ENCODE data around the gene PPP6R2.
"Not testable (repeated sequence)": the region's sequence is repeated elsewhere in the genome, so short reads cannot be mapped to it uniquely, and the experiment has no call there.

PPP6R2 gene

DNA sequence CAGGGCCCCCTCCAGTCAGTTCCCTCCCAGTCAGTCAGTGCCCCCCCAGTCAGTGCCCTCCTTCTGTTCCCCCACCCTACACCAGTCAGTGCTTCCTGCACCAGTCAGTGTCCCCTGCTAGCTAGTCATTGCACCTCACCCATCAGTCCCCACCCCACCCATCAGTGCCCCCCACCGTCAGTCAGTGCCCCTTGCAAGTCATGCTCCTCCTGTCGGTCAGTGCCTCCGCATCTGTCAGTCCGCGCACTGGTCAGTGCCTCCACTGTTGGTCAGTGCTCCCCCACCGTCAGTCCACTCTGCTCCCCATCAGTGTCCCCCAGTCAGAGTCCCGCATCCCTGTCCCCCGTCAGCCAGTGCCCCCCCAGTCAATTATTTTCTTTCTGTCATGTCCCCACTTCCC lies 3.3 kb downstream of the PPP6R2 start:
- no peak for DNase-seq

DNA sequence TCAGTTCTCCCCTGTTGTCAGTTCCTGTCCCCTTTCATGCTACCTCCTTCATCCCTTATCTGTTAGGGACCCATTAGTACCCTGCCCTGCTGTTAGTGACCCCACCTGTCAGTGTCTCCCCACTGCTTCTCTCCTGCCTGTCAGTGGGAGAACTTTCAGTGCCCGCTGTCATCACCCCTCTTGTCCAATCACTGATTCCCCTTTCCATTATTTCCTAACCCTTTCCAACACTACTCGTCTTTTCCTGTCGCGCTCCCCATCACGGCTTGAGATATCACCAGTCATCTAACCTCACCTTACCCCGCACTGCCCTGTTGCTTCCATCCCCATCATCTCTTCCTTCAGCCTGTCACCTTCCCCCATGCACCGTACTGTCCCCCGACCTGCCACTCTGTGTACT lies 4.0 kb downstream of the PPP6R2 start:
- DNase-seq, result no peak

DNA sequence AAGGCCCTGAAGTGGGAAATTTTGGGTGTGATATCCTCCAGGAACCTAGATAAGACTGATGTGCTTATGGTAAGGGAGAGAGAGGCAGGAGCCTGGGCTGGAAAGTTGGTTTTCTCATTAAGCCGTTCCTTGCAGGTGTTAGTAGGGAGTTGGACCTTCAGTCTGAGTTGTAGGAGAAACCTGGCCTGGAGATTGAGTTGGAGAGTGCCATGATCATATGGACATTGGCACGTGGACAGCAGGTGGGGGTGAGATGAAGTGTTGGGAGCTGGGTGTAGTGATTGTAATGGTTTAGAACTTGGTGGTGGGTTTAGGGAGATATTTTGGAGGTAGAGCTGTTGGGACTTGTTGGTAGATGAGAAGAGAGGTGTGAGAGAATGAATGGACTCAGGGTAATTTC lies 4.9 kb downstream of the PPP6R2 start:
- no peak for DNase-seq

DNA sequence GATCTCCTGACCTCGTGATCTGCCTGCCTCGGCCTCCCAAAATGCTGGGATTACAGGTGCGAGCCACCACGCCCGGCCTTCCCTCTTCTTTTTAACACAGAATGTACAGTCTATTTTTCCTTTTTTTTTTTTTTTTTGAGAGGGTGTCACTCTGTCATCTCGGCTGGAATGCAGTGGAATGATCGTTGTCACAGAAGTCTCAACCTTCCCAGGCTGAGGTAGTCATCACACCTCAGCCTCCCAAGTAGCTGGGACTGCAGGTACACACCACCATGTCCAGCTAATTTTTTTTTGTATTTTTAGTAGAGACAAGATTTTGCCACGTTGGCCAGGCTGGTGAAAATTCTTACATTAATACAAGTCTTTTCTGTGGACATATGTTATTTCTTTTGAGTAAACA lies 13.1 kb downstream of the PPP6R2 start:
- DNase-seq, result no peak

DNA sequence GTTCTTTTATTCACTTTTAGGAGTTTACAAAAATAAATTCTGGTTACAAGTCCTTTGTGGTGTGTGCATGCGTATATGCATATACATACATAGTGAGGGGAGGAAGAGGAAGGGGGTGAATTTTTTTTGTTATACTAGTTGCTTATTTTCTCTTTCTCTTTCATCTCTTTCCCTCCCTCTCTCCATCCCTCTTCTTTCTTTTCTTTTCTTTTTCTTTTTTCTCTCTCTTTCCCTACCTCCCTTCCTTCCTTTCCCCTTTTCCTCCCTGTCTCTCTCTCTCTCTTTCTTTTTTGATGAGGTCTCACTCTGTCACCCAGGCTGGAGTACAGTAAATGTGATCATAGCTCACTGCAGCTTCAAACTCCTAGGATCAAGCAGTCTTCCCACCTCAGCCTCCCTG lies 14.1 kb downstream of the PPP6R2 start:
- no peak for DNase-seq

DNA sequence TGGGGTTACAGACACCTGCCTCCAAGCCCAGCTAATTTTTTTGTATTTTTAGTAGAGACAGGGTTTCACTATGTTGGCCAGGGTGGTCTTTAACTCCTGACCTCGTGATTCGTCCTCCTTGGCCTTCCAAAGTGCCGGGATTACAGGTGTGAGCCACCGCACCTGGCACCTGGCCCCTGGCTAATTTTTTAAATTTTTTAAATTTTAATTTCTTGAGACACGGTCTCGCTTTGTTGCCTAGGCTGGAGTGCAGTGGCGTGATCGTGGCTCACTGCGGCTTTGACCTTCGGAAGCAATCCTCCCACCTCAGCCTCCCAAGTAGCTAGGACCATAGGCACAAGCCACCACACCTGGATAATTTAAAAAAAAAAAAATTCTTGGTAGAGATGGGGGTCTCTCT lies 14.6 kb downstream of the PPP6R2 start:
- DNase-seq, result no peak

DNA sequence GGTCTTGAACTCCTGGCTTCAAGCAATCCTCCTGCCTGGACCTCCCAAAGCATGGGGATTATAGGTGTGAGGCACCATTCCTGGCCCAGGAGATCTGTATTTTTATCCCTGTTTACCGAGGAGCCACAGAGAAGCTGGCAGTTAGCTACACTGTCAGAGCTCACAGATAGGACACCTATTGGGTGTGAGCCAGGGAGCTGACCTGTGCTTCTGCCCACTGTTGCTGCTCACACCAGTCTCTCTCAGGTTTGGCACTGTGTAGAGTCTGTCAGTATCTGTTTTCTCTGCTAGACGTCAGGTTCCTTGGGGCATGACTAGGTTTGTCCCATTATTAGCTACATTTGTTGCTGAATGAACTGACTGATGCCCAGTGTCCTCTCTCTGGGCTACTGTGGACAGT lies 17.5 kb downstream of the PPP6R2 start:
- no peak for DNase-seq

DNA sequence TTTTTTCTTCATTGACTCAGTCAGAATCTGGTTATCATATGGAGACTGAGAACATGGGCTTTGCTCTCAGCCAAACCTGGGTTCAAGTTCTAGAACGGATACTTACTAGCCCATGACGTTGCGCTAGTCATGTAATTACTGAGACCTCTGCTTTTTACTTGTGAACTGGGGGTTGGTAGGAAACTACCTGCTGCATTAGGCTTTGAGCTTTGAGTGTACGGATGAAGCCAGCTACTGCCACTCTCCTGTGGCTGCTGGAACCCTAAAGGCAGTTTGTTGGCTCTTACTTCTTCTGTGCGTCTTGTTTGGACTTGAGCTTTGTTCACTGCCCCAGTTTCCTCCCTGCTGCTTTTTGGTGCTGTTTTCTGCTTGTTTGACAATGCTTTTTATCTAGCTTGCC lies 18.1 kb downstream of the PPP6R2 start:
- no peak for DNase-seq

DNA sequence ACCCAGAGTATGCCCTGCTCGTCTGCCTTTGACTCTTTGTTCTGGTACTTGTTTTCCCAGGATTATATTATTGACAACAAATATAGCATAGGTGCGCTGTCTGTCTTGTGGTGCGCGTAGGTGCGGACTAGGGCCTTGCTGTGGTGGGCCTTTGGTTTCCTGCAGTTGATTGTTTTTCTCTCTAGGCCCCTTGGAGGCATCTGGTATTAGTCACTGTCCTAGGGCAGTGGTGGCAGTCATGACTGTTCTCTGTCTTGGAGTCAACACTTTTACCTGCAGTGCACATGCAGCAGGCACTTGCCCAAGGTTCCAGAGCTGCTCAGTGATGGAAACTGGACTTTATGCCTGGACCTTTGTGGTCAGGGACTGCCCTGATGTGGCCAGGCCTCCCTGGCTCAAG lies 18.6 kb downstream of the PPP6R2 start:
- DNase-seq, result no peak

DNA sequence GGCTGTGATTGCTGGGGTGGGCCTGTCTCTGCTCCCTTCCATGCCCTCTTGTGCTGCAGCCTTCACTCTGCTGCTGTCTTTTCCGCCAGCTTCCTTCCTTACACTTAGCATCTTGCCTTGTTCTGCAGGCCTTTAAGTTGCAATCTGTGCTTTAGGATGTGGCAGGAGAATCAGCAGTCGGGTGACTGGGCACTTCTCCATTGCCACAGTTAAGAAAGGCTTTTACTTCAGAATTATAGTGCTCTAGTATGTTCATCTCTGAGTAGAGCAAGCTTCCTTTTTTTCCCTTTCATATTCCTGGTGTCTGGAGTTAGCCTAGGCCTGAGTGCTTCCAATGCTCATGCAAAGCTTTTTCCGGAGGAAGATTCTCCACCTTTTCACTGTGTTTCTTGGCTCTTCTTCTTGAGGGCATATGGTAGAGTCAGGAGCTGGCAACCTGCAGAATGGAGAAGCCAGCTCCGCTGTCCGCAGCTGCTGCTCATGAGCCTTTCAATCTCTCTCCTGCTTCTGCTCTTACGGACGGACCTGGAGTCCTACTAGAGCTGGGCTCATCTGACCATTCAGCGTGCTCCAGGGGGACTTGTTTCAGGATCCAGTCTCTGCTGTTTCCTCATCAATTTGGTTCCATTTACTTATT lies 20.2 kb downstream of the PPP6R2 start:
- DNase-seq, result no peak

DNA sequence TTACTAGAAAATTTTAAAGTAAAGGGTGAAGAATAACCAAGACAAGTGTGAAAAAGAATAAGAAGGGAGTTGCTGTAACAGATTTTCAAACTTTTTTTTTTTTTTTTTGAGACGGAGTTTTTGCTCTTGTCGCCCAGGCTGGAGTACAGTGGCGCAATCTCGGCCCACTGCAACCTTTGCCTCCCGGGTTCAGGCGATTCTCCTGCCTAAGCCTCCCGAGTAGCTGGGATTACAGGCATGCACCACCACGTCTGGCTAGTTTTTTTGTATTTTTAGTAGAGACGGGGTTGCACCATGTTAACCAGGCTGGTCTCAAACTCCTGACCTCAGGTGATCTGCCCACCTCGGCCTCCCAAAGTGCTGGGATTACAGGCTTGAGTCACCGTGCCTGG lies 20.7 kb downstream of the PPP6R2 start:
- not testable (repeated sequence) for DNase-seq

DNA sequence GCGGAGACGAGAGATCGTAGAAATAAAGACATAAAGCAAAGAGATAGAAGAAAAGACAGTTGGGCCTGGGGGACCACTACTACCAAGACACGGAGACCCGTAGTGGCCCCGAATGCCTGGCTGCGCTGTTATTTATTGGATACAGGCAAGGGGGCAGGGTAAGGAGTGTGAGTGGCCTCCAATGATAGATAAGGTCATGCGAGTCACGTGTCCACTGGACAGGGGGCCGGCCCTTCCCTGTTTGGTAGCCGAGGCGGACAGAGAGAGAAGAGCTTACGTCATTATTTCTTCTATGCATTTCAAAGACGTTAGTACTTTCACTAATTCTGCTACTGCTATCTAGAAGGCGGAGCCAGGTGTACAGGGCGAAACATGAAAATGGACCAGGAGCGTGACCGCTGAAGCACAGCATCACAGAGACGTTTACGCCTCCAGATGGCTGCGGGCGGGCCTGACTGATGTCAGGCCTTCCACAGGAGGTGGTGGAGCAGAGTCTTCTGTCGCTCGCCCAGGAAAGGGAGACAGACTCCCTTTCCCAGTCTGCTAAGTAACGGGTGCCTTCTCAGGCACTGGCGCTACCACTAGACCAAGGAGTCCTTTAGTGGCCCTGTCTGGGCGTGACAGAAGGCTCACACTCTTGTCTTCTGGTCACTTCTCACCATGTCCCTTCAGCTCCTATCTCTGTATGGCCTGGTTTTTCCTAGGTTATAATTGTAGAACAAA lies 24.8 kb downstream of the PPP6R2 start:
- DNase-seq, result no peak

DNA sequence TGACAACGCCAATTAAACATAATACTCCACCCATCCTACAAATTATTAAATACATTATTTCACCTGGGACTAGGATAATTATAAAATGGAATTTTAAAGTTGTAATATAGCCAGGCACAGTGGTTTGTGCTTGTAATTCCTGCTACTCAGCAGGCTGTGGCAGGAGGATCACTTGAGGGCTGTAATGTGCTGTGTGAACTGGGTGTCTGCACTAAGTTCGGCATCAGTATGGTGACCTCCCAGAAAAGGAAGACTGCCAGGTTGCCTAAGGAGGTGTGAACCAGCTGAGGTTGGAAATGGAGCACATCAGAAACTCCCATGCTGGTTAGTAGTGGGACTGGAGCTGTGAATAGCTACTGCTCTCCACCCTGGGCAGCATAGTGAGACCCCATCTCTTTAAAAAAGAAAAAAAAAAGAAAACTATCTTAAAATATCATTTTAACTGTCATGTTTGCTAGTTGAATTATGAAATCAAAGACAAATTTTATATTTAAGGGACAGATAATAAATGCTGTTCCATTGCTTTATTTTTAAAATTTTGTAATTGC lies 28.0 kb downstream of the PPP6R2 start:
- no peak for DNase-seq

DNA sequence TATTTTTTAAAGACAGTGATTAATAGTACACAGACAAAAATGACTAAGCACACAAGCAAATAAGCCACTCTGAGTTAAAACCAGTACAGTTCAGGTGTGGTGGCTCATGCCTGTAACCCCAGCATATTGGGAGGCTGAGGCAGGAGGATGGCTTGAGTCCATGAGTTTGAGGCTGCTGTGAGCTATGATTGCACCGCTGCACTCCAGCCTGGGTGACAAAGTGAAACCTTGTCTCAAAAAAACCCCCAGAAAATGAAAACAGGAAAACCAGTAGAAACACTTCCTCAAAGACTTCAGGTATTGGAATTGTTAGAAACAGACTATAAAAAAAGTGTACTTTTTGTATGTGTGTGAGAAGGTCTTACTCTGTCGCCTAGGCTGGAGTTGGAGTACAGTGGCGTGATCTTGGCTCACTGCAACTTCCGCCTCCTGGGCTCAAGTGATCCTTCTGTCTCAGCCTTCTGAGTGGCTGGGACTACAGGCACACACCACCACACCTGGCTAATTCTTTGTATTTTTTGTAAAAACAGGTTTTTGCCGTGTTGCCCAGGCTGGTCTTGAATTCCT lies 33.0 kb downstream of the PPP6R2 start:
- no peak for DNase-seq

DNA sequence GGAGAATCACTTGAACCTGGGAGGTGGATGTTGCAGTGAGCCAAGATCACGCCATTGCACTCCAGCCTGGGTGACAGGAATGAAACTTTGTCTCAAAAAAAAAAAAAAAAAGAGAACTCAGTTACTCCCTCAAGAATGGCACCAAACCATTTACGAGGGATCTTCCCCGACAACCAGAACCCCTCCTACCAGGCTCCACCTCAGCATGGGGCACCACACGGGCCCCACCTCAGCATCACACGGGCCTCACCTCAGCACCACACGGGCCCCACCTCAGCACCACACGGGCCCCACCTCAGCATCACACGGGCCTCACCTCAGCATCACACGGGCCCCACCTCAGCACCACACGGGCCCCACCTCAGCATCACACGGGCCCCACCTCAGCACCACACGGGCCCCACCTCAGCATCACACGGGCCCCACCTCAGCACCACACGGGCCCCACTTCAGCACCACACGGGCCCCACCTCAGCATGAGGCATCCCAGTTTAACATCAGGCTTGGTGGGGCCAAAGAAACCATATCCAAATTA lies 38.0 kb downstream of the PPP6R2 start:
- not testable (repeated sequence) for DNase-seq

DNA sequence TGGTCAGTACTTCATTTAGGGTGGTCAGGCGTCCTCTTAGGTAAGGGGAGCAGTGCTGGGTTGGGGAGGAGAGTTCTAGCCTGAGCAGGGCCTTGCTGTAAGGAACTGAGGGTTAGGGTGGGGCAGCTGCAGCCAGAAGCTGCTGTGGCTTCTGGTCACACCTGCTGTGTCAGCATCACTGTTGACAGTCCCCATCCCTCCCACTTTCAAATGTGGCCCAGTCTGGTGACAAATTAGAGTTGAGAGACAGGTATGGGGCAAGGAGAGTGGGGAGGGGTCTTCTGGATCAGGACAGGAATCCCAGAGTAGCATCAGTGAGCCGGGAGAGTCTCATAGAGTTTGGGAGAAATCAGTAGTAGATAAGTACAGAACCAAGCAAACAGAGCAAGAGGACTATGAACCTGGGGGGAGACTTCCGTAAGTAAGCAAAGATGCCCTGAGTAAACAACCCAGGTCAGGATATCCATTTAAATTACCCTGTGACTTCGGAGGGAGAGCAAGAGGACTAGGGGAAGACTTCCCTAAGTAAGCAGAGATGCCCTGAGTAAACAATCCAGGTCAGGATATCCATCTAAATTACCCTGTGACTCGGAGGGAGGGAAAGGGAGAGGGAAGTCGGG lies 53.7 kb downstream of the PPP6R2 start:
- no peak for DNase-seq

DNA sequence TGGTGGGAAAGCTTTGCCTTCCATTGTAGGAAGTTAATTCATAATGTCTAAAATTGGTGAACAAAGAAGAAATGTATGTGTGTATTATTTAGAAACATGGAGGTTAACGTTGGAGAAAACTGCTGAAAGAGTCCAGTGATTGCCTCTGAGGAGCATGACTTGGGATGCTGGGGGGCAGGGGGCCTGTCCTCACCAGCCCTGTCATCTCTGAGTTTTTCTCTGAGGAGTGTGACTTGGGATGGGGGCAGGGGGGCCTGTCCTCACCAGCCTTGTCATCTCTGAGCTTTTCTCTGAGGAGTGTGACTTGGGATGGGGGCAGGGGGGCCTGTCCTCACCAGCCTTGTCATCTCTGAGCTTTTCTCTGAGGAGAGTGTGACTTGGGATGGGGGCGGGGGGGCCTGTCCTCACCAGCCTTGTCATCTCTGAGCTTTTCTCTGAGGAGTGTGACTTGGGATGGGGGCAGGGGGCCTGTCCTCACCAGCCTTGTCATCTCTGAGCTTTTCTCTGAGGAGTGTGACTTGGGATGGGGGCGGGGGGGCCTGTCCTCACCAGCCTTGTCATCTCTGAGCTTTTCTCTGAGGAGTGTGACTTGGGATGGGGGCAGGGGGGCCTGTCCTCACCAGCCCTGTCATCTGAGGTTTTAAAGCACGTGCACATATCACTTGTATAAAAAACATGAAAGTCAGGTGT lies 54.4 kb downstream of the PPP6R2 start:
- DNase-seq, result not testable (repeated sequence)

DNA sequence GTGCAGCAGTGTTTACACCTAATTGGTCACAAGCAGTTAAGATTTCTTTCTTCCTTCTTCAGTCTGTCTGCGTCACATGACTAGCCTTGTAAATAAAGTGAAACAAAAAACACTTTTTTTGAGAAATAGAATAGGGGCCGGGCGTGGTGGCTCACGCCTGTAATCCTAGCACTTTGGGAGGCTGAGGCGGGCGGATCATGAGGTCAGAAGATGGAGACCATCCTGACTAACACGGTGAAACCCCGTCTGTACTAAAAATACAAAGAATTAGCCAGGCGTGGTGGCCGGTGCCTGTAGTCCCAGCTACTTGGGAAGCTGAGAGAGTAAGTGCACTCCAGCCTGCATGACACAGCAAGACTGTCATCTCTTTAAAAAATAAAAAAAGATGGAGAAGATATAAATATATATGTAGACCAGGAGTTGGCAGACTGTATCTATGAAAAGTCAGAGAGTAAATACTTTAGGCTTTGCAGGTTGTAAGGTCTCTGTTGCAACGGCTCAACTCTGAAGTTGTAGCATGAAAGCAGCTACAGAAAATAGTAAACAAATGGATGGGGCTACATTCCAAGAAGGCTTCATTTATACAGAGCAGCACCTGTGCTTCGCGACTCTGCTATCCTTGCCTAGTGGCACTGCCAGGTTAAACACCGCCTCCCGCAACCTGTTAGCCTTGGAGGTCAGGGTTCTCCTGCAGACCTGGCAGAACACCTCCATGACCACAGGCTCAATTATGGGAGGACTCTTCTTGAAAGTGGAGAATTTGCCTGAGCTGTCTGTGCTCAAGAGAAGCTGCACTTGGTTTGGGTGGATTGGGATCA lies 55.9 kb downstream of the PPP6R2 start:
- no peak for DNase-seq

DNA sequence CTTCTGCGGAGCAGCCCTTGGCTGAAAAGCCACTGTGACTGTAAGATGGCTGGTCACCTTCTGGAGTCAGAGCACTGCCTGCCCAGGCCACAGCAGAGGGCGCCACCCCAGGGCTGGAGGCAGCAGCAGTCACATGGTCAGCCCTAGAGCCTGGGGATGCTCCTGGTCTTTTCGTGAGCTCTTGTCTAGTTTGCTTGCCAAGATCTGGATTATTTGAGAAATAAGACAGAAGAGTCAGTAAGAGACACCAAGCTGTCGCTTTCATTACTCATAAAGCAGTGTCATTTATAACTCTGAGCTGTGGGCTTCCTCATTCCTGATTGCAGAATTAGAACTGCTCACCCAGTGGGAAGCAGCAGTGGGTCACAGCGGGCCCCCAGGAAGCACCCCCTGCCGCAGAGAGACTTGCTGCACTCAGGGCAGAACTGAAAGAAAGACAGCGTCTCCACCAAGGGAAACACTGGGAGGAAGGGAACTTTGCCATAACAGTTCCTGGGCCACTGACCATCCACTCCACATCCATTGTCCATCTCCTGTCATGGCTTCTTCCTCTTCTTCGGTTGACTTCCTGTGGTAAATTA lies 56.7 kb downstream of the PPP6R2 start:
- no peak for DNase-seq

DNA sequence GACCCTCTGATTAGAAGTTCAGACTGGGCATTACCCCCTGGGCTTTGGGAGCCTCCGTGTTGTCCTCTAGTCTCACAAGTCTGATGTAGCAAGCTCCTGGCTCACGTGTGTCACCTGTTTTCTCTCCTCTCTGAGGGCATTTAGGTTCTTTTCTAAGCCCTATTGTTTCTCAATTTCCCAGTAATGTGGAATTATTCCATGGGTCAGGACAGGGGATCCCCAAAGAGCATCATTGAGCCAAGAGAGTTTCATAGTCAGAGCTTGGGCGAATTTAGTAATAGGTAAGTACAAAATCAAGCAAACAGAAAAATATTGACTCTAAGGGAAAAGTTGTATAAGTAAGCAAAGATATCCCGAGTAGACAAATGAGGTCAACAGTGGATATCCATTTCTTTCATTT lies 57.3 kb downstream of the PPP6R2 start:
- DNase-seq, result no peak

DNA sequence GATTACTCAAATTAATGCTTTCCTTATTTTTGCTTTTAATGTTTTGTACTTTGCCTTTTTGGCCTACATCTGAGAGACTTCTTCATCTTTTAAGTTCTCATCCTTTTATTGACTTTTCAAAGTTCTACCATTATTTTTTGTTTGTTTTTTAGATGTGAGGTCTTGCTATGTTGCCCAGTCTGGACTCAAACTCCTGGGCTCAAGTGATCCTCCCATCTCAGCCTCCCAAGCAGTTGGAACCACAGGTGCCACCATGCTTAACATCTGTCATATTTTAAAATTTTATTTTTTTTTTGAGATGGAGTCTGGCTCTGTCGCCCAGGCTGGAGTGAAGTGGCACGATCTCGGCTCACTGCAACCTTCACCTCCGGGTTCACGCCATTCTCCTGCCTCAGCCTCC lies 57.8 kb downstream of the PPP6R2 start:
- DNase-seq, result no peak

DNA sequence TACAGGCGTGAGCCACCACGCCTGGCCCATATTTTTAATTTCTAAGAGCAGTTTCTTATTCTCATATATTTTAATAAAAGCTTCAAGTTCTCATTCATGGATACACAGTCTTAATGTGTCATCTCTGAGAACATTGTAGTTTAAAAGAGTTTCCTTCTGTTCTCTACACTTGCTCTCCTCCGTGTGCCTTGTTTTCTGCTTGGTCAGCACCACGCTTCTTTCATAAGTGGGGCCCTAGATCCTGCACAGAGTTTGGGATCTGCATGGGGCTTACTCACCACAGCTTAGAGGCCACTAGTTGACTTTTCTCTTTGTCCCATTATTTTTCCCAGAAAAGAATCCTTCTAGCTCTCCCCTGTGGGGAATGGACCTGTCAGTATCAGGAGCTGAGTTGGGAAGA lies 58.8 kb downstream of the PPP6R2 start:
- DNase-seq, result no peak

Data from GF-D8 (cell line).